Thyroid gland (tissue), 4 donors: ENCODE results near the gene PDE8A.

Source experiments
- CTCF ChIP-seq, 6 experiments: fragments of 200-600 bp in 3 of 6; fragments of 450-650 bp in 3 of 6; sonication (generic) in 3 of 6; IDR thresholded peaks; one replicate each; pipeline ENCODE4 v1.5.1; 2016 to 2019; ENCODE audit warnings: antibody characterized with exemption in 6 of 6, mild to moderate bottlenecking in 2 of 6, inconsistent platforms in 1 of 6, moderate library complexity in 1 of 6
- POLR2A ChIP-seq, 2 donors: fragments of 450-650 bp; IDR thresholded peaks; one replicate each; pipeline ENCODE4 v1.6.1; 2017; ENCODE audit warnings: antibody characterized with exemption in 2 of 2, mild to moderate bottlenecking in 2 of 2, moderate library complexity in 1 of 2

GRCh38 chr15:85108136-85108535 lies 126.5 kb downstream of the PDE8A start:
- TF ChIP-seq CTCF (IDR thresholded peaks at IDR 0.05) = no peak
- TF ChIP-seq POLR2A (IDR thresholded peaks at IDR 0.05) = no peak
